ENCODE measurements around the gene C10orf67.

GRCh38 chr10:23354630-23355279 is 10.2 kb upstream of the C10orf67 start:
- TF ChIP-seq POLR2A (IDR thresholded peaks at IDR 0.05; ENCODE audit: low read length), result no peak
- no peak for TF ChIP-seq GATA1 (IDR thresholded peaks at IDR 0.05; ENCODE audit: low read depth, low read length)
